Parathyroid adenoma (tissue), 2 donors: ENCODE data around the gene DNAJC1.
"Not testable (repeated sequence)": the region's sequence is repeated elsewhere in the genome, so short reads cannot be mapped to it uniquely, and the experiment has no call there.

Experiments used
- H2AFZ ChIP-seq: fragments of 300-600 bp; sonication (generic); one replicate; pipeline ENCODE4 v1.7.0; 2017; ENCODE audit warnings: antibody characterized with exemption, mild to moderate bottlenecking
- H3K27ac ChIP-seq: fragments of 300-600 bp; sonication (generic); one replicate; pipeline ENCODE4 v1.7.0; 2017
- H3K27me3 ChIP-seq: fragments of 300-600 bp; sonication (generic); one replicate; pipeline ENCODE4 v1.7.0; 2017; ENCODE audit warnings: low read length; ENCODE audit not compliant: control insufficient read depth, insufficient read depth
- H3K36me3 ChIP-seq: fragments of 300-600 bp; sonication (generic); one replicate; pipeline ENCODE4 v1.7.0; 2017; ENCODE audit warnings: low read length; ENCODE audit not compliant: control insufficient read depth, insufficient read depth
- H3K4me1 ChIP-seq: fragments of 300-600 bp; sonication (generic); one replicate; pipeline ENCODE4 v1.7.0; 2017; ENCODE audit warnings: control low read depth
- H3K4me2 ChIP-seq: fragments of 300-600 bp; sonication (generic); one replicate; pipeline ENCODE4 v1.7.0; 2017; ENCODE audit warnings: low read length
- H3K4me3 ChIP-seq: fragments of 300-600 bp; sonication (generic); one replicate; pipeline ENCODE4 v1.7.0; 2017; ENCODE audit warnings: low read depth, low read length
- H3K79me2 ChIP-seq: fragments of 300-600 bp; sonication (generic); one replicate; pipeline ENCODE4 v1.7.0; 2017; ENCODE audit warnings: control low read depth
- H3K9ac ChIP-seq: fragments of 300-600 bp; sonication (generic); one replicate; pipeline ENCODE4 v1.7.0; 2017; ENCODE audit warnings: mild to moderate bottlenecking
- H3K9me3 ChIP-seq: fragments of 300-600 bp; sonication (generic); one replicate; pipeline ENCODE4 v1.7.0; 2017; ENCODE audit warnings: low read length; ENCODE audit not compliant: control insufficient read depth
- CTCF ChIP-seq: fragments of 300-600 bp; sonication (generic); IDR thresholded peaks from one replicate; pipeline ENCODE4 v1.7.0; 2017; ENCODE audit warnings: antibody characterized with exemption, mild to moderate bottlenecking
- donor health status: primary hyperparathyroidism.

DNAJC1 gene

GRCh38 chr10:22043327-22043633, 39.8 kb upstream of the DNAJC1 start:
- H3K4me2 ChIP-seq: no peak overlapping the region
- no peak for TF ChIP-seq CTCF
- no peaks in the 10 kb centered on the region for H3K4me1 ChIP-seq

GRCh38 chr10:22042557-22043326, 39.2 kb upstream of the DNAJC1 start:
- Histone ChIP-seq H3K27me3 (no peaks in the 10 kb centered on the region), H3K4me1 (no peaks in the 10 kb centered on the region), H3K9me3 (no peaks in the 10 kb centered on the region), H3K36me3 (no peaks in the 10 kb centered on the region), H3K4me3 (no peak overlapping the region), H2AFZ (no peak overlapping the region), H3K4me2 (no peak overlapping the region), H3K79me2 (no peaks in the 10 kb centered on the region), H3K27ac (no peak overlapping the region), H3K9ac (no peak overlapping the region)
- no peak for TF ChIP-seq CTCF

More at GRCh38 chr10:22043327-22043633, 39.8 kb upstream of the DNAJC1 start:
- H3K9ac ChIP-seq: no peak overlapping the region
- no peaks in the 10 kb centered on the region for H3K27me3 ChIP-seq
- H3K36me3 ChIP-seq: no peaks in the 10 kb centered on the region
- no peaks in the 10 kb centered on the region for H3K9me3 ChIP-seq
- H2AFZ ChIP-seq: no peak overlapping the region
- no peak overlapping the region for H3K4me3 ChIP-seq
- no peak overlapping the region for H3K27ac ChIP-seq
- H3K79me2 ChIP-seq: no peaks in the 10 kb centered on the region

- no peaks in the 10 kb centered on the region for H3K36me3 ChIP-seq
- no peaks in the 10 kb centered on the region for H3K9me3 ChIP-seq
- H3K4me2 ChIP-seq: no peak overlapping the region
- H3K4me1 ChIP-seq: peaks cover 14% of the 10 kb centered on the region
- no peak overlapping the region for H2AFZ ChIP-seq
- no peak overlapping the region for H3K4me3 ChIP-seq
- H3K79me2 ChIP-seq: no peaks in the 10 kb centered on the region
- no peaks in the 10 kb centered on the region for H3K27me3 ChIP-seq
- TF ChIP-seq CTCF: no peak
- H3K9ac ChIP-seq: no peak overlapping the region
- H3K27ac ChIP-seq: no peak overlapping the region
These were observed 30.8 kb upstream of the DNAJC1 start for GRCh38 chr10:22034333-22034732.

- H3K4me2 ChIP-seq, H3K36me3 ChIP-seq, H3K9ac ChIP-seq, H3K27ac ChIP-seq, H3K9me3 ChIP-seq, H3K79me2 ChIP-seq, H3K27me3 ChIP-seq, H3K4me3 ChIP-seq, H2AFZ ChIP-seq: not testable (repeated sequence)
- H3K4me1 ChIP-seq: peaks cover 19% of the 10 kb centered on the region
These were observed 28.7 kb upstream of the DNAJC1 start for GRCh38 chr10:22032268-22032667.

- TF ChIP-seq CTCF: no peak
- Histone ChIP-seq H2AFZ (no peak overlapping the region), H3K9me3 (no peaks in the 10 kb centered on the region), H3K9ac (no peak overlapping the region), H3K36me3 (no peaks in the 10 kb centered on the region), H3K4me1 (peaks cover 19% of the 10 kb centered on the region), H3K4me3 (no peak overlapping the region), H3K79me2 (no peaks in the 10 kb centered on the region), H3K27ac (no peak overlapping the region), H3K4me2 (no peak overlapping the region), H3K27me3 (no peaks in the 10 kb centered on the region)
These were observed 26.9 kb upstream of the DNAJC1 start for GRCh38 chr10:22030421-22030820.
